HG02943 (cell line): ENCODE data around the gene ZMYND10.

Experiments used
- ATAC-seq: cut with Tn5 transposase; IDR thresholded peaks from one replicate; pipeline ENCODE4 v1.9.1; 2021; ENCODE audit warnings: mild to moderate bottlenecking, low read depth, moderate library complexity; ENCODE audit not compliant: unreplicated experiment

ZMYND10 gene

GRCh38 chr3:50350213-50350526 lies 4.6 kb upstream of the ZMYND10 start:
- no peak for ATAC-seq

- ATAC-seq: no peak
Measured at GRCh38 chr3:50347187-50347813, 1.8 kb upstream of the ZMYND10 start.

- ATAC-seq: no peak
Measured at GRCh38 chr3:50345008-50345407, 524 bp downstream of the ZMYND10 start.

- no peak for ATAC-seq
Measured at GRCh38 chr3:50342813-50343633, 2.5 kb downstream of the ZMYND10 start.

- no peak for ATAC-seq
Measured at GRCh38 chr3:50341996-50342650, 3.4 kb downstream of the ZMYND10 start.

DNA sequence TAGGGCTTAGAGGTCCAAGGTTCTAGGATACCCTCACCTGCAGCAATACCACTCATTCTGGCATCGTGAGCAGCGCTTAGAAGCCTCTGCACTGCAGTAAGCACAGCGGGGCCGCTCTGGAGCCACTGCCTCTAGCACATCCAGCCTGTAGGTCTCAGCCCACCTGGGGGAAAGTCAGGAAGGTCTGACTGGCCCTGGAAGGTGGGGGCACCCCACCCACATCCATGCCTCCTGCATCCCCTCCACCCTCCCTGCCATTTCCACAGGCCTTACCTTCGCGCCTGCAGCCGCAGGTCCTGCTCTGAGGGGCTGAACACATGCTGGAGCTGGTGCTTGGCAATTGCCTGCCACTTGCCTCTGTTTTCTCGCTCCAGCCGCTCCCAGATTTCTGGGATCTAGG lies 4.0 kb downstream of the ZMYND10 start:
- no peak for ATAC-seq

GRCh38 chr3:50340448-50341329 lies 4.8 kb downstream of the ZMYND10 start, which contains the start of gene RASSF1:
RASSF1 (minus strand) TSS chr3:50340836; CDS start chr3:50340805, 31 bp downstream.
- no peak for ATAC-seq

- no peak for ATAC-seq
Measured at GRCh38 chr3:50340147-50340447, 5.4 kb downstream of the ZMYND10 start.

DNA sequence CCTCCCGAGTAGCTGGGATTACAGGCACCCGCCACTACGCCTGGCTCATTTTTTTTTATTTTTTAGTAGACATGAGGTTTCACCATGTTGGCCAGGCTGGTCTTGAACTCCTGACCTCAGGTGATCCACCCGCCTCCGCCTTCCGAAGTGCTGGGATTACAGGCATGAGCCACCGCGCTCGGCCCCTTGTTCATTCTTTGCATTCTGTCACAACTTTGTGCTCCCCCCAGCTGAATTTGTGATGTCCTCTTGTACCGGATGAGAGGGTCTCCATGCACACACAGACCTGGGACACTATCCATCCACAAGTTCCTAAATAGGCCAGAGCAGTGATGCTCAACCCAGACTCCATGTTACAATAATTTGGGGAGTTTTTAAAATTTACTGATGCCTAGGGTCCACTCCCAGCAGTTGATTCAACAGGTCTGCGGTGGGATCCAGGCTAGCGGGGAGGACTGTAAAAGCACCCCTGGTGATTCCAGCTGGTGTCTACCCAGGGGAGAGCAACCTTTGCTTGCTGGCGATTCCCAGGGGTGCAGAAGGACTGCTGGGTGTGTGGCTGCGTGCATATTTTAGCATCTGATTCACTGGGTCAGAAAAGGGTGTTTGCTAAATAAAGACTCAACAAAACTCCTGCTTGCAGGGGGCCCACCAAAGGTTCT lies 5.9 kb downstream of the ZMYND10 start:
- ATAC-seq: no peak

- no peak for ATAC-seq
Measured at GRCh38 chr3:50338965-50339364, 6.6 kb downstream of the ZMYND10 start.

- ATAC-seq: peak; percentile 72
Measured at GRCh38 chr3:50337175-50337861, 8.2 kb downstream of the ZMYND10 start.

GRCh38 chr3:50336452-50337174 lies 8.9 kb downstream of the ZMYND10 start:
- peak; percentile 31 for ATAC-seq

DNA sequence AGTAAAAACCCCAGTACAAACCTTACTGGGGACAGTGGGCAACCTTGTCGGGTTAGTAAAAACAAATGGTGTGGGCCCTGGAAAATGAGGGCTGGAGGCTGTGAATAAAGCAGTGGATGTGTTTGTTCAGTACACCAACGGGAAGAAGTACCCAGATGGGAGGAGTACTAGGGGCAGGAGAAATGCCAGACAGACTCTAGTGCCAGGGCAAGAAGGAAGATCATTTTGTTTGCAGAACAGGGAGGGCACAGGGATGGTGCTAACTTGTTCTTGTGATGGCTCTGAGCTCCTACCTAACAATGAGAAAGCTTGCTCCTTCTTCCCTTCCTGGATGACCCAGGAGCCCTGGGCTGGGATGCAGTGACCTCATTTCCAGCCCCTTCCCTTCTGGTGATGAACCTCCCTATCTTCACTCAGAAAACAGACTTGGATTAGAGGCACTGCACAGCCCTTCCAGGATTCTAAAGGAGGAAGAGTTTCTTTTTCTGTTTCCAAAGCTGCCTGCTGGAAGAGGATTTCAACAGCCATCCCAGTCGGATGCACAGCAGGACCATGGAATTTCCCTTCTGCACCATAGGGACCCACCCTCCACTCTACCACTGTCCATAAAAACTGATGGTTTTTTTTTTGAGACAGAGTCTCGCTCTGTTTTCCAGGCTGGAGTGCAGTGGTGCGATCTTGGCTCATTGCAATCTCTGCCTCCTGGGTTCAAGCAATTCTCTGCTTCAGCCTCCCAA lies 11.0 kb downstream of the ZMYND10 start:
- ATAC-seq: no peak

- ATAC-seq: no peak
Measured at GRCh38 chr3:50333744-50334328, 11.7 kb downstream of the ZMYND10 start.

GRCh38 chr3:50331364-50331907 lies 14.1 kb downstream of the ZMYND10 start:
- no peak for ATAC-seq

DNA sequence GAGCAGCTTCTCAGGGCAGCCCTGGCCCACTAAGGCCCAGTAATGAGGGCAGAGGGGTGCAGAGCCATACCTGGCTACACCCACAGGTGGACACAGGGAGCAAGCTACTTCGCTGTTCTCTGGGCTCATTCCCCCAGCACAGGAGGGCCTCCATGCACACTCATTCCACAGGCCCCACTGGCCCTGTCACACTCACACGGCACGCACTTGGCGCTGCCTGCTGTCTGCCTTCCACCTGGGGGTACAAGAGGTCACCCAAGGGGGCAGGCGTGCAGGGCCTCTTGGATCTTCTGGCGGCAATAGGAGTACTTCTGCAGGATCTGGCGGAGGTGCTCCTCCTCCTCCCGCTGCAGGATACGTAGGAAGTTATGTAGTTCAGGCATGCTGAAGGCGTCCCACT lies 15.2 kb downstream of the ZMYND10 start:
- ATAC-seq: no peak

- ATAC-seq: peak; percentile 87
Measured at GRCh38 chr3:50327943-50328691, 17.4 kb downstream of the ZMYND10 start, which contains the start of gene TUSC2. TUSC2 (minus strand) TSS chr3:50328223; CDS start chr3:50328099, 124 bp downstream.
